ENCODE measurements around the gene ARL16.

GRCh38 chr17:81727324-81728031, 43.9 kb upstream of the ARL16 start:
- TF ChIP-seq, protein P1, sequence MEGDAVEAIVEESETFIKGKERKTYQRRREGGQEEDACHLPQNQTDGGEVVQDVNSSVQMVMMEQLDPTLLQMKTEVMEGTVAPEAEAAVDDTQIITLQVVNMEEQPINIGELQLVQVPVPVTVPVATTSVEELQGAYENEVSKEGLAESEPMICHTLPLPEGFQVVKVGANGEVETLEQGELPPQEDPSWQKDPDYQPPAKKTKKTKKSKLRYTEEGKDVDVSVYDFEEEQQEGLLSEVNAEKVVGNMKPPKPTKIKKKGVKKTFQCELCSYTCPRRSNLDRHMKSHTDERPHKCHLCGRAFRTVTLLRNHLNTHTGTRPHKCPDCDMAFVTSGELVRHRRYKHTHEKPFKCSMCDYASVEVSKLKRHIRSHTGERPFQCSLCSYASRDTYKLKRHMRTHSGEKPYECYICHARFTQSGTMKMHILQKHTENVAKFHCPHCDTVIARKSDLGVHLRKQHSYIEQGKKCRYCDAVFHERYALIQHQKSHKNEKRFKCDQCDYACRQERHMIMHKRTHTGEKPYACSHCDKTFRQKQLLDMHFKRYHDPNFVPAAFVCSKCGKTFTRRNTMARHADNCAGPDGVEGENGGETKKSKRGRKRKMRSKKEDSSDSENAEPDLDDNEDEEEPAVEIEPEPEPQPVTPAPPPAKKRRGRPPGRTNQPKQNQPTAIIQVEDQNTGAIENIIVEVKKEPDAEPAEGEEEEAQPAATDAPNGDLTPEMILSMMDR (conservative IDR thresholded peaks at IDR 0.05): no peak
- no peak for TF ChIP-seq EZH2 (IDR thresholded peaks at IDR 0.05; ENCODE audit: low read depth)
